HCEC 1CT (cell line): Measurements from ENCODE around the gene NMRAL1.

Experiments
- DNase-seq: peaks from one replicate; pipeline ENCODE4 v3.0.0-alpha.2; 2017

Gene NMRAL1

DNA sequence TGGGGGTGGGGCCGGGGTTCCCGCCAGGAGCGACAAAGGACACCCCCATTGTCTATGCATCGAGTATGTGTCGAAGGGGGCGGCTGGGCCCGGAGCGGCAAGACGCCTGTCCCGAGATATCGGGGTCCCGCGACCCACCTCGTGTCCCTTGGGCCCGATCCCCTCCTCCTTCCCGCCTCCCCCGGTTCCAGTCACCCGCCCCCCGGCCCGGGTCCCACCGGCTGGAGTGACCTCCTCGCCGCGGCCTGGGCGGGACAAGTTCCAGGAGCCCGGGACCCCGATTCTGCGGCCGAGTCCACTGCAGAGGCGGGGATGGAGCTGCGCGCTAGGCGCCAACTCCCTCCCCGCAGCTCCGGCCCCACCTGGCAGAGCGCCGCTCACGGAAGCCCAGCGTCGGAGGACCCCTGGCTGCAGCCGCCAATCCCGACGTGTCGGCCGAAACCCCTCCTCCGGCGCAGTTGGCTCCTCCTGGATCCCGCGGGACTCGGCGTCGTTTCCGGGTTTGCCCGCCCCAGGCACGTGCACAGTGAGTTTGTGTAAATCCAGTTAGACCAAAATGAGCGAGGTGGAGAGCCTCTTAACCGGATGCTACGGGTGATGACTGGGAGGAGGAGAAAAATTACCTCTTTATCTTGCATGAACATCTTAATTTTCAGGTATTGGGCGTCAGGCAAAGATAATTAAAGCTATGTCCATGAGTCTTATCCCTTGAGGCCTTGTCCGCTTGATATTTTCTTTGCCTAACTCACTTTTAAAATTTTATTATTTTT is at the start of gene NMRAL1:
Gene NMRAL1, minus strand, starts transcription at position 434 of the 770 bp plus-strand sequence. CDS start 493 bp downstream, outside the sequence.
- peak; percentile 79 for DNase-seq

DNA sequence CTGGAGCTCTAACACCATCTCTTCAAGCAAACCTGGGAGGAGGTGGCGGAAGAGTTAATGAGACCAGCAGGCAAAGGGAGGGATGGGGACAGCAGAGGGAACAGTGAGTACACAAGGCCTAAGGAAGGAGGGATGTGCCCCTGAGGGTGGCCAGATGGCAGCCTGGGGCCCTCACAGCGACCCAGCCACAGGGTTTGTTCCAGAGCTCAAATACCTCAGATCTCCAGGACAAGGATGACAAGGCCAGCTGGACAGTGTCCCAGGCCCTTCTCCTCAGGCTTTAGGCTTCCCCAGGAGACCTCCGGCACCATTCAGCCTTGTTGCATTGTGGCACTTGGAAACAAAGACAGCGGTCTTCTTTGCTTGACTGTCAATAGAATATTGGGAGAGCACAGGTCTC is 49.3 kb upstream of the NMRAL1 start:
- DNase-seq, result no peak

DNA sequence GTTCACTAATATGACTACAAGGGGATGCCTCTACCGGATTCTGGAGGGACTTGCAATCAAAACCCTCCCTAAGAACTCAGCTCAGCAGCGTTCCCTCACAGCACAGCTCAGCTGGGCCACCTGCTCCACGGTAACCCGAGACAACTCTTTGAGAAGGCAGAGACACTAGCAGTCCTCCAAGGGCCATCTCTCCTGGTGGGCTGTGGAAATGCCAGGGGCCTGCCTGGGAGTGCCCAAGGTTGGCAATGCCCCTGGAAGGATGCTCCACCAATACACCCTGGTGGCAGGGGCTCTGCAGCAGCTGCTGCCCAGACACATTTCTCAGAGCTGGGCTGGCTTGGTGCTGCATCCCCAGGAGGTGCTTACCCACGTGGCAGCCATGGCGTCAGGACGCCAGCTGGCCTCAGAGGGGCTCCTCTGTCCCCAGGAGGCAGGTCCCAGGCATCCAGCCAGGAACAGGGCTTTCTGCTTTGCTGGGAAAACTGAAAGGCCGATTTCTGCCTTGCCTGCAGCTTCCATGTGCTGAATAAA is 47.7 kb upstream of the NMRAL1 start:
- no peak for DNase-seq

DNA sequence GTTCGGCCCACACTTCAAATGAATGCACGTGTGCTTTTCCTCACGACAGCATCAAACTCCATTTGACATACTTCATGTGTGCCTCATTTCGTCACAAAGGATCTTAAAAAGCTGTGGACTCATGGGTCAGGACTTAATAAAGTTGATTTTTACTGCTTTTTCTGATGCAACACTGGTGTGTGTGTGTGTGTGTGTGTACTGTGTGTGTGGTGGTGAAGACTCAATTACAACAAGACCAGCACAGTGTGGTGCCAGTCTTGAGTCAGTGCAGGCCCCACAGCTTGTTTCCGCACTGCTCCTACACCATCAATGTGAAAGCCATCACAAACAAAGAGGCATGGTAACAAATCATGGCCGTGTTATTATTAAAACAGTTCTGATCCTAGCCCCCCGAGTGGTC is 46.5 kb upstream of the NMRAL1 start:
- no peak for DNase-seq

DNA sequence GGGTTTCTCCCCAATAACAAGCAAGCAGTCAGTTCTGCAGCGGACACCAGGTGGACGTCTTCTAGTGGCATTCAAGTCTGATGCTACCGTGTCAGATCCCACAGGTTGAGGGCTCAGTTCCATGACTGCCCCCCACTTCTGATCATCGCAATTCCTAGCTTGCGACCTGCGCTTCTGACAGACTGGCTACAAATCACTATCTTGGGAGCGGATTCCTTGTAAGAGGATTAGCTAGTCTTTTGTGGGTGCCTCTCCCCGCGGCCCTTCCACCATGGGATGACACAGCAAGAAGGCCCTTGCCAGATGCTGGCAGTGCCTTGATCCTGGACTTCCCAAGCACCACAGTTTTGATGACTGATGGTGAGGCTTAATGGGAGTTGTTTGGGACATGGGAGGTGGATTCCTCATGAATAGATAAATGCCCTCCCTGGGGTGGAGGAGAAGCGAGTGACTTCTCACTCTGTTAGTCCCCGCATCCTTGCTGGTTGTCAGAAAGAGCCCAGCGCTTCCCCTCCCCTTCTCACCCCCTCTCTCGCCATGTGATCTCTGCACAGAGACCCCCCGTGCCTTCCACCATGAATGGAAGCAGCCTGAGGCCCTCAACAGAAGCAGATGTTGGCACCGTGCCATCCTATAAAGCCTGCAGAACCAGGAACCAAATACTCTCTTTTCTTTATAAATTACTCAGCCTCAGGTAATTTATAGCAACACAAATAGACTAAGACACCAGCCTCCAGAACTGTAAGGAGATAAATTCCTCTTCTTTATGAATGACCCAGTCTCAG is 45.0 kb upstream of the NMRAL1 start:
- DNase-seq, result no peak

DNA sequence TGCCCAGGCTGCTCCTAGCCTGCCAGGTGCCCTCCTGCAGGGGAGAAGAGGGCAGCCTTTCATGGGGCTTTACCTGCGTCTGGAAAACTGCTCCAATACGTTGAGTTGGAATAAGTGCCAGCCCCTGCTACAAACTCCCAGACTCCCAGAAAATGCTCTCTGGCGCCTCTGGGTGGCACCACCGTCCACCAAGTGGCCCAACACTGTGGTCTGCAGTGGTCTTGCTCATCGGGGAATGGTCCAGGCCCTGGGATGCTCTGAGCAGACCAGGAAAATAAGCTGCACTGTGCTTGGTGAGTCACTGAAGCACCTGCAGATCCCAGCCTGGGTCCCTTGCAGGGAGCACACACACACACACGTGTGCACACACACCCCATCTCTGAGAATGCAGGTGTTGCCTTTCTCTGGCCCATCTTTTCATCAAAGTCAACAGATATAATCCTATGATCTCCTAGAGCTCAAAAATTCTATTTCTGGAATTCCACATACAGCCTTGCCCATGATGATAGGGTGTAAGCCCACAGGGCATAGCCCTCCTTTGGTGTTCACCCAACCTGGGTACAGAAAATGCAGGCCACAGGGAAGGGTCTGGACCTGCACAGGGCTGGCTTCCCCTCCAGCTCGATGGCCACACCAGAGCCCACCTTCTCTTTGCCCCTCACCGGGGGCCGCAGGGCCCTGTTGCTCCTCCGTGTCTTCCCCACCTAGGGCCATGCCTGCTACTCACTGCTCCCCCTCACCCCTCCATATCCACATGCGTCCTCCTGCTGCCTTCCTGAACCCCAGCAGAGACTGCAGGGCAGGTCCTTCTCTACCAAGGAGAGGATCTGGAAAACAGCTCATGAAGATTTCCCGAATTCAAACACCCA is 43.6 kb upstream of the NMRAL1 start:
- no peak for DNase-seq

DNA sequence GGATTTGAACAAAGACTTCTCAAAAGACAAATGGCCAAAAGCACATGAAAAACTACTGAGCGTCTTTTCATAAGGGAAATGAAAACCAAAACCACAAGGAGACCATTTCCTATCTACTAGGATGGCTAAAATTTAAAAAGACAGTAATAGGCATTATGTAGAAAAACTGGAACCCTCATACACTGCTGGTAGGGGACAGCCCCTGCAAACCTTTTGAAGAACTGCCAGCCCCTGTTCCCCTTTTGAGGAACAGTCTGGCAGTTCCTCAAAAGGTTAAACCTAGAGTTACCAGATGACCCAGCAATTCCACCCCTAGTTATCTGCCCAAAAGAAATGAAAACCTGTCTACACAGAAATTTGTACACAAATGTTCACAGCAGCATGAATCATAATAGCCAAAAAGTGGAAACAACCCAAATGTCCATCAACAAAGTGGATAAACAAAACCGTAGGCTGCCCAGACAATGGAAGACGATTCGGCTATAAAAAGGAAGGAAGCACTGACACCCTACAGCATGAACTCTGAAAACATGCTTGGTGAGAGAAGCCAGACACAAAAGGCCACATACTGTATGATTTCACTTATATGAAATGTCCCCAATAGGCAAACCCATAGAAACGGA is 41.3 kb upstream of the NMRAL1 start:
- DNase-seq, result no peak

DNA sequence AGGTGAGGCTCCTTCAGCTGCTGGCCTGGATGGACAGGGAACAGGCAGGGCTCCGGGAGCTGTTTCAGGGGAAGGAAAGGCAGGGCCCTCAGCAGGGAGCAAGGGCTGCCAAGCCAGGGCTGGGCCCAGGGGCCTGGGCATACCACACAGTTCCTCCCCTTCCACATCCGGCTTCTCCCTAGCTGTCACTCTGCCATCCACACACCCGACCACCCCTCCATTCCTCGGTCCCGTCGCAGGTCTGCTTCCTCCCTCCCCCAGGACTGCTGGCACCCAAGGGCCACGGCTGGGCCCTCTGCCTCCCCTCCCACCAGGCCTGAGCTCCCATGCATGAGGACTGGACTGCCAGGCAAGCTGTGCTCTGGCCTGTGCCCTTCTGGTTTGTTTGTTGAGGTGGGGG is 40.2 kb upstream of the NMRAL1 start:
- no peak for DNase-seq

DNA sequence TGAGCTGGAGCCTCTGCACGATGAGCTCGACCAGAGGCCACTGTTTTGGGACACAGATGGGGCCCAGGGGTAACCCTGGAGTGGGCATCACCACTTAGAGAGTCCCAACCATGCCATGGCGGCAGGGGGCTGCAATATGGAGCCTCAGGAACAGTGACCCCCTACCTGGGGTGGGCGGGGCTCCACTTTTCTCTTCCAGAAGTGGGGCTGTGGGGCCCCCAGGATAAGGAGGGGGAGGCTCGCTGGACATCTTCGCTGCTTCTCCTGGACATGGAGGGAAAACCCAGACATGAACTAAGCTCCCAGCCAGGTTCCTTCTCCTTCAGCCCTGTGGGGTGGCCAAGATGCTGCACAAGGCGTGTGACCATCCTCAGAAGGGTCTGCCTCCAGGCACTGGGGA is 39.5 kb upstream of the NMRAL1 start:
- DNase-seq, result no peak

DNA sequence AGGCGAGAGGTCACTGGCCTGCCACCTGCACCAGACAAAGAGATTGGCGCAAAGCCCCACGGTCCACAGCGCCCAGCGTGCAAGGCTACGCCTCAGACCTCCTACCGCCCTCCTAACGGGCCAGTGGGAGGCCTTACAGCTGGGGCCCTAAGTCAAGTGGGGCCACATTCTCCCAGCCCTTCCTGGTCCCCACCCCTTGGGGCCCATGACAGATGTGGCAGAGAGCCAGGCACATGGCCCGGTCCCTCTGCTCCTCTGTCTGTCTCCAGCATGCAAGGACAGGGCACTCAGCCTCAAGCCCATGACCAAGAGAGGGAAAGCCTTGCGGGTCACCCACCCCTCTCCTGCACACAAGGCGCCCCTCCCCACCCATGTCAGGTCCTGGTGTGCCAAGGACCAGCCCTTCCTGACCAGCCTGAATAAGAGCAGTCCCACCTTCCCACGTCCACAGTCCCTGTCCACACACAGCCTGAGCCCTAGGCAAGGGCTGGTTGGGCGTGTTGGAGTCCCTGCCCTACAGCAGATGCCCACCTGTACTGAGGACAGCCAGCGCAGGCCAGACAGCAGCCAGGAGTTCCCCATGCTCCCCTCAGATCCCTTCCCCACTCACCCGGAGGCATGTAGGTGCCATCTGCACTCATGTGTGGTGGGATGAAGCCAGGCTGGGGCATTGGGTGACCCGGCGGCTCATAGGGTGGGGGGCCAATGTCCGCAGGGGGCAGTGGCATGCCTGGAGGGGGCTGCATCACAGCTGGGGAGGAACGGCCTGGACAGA is 38.8 kb upstream of the NMRAL1 start:
- DNase-seq, result no peak

DNA sequence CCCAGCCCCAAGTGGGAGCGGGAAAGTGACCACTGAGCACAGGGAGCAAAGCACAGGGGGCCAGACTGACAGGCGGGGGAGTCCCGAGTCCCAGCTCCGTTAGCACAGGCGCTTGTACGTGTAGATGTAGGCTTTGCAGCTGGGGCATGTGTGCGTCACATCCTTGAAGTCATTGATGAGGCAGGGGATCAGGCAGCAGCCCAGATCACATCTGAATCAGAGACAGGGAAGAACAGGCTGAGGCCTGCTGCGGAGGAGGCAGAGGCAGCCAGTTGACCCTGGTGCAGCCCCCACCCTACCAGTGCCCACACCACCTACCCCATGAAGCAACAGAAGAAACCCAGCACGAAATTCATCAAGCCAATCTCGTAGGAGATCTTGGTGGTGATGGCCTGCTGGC is 38.0 kb upstream of the NMRAL1 start:
- DNase-seq, result no peak

DNA sequence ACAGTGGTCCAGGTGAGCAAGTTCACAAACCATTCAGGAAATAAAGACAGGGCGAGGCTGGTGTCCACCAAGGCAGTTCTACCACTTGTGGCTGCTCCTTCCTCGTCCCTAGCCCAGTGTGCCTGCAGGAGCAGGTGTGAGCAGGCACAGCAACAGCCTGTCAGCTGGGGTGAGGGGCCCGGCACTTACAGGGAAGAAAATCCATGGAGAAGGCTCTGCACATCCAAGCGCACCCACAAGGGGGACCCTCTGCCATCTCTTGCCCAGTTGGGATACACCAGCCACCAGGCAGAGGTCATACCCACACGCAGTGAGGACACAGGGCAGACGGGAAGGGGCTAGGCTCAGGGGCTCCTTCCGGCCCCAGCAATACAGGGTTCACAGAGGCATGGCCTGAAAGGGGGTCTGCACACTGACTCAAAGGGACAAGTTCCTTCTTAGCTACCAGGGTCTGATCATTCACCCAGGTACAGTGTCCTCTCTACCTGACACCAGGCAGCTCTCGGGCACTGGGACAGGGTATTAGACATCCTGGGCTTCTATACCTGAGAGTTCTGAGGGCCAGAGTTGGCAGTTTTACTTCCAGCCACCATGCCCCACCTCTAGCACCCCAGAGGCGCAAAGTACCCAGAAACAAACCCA is 37.1 kb upstream of the NMRAL1 start:
- peak; percentile 17 for DNase-seq

DNA sequence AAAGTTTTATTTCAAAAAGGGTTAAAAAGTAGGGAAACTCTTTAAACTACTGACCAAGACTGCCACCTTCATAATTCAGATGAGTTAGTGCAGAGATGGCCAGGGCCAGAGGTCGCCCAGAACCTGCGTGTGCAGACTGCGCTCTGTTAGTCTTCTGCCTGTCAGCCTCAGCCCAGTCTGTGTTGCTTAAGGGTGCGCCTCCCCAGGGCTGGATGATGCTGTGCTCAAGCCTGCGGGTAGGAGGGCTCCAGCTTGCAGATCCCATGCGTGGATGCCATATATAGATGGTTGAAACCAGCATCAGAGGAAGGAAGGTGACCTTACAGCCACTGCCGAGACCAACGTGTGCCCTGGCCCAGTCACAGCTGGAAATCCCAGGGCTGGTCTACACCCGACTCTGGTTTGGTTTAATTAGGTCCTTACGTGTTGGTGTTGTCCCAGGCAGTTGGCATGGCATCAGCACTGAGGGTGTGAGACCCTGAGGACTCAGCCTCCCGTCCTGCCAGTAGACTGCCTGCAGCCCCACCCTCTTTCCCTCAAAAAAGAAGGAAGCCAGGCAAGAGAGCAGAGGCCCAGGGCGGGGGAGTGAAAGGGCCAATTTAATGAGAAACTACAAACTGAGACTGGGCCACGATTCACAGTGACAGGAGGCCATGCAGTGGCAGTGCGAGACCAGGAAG is 36.5 kb upstream of the NMRAL1 start:
- no peak for DNase-seq

DNA sequence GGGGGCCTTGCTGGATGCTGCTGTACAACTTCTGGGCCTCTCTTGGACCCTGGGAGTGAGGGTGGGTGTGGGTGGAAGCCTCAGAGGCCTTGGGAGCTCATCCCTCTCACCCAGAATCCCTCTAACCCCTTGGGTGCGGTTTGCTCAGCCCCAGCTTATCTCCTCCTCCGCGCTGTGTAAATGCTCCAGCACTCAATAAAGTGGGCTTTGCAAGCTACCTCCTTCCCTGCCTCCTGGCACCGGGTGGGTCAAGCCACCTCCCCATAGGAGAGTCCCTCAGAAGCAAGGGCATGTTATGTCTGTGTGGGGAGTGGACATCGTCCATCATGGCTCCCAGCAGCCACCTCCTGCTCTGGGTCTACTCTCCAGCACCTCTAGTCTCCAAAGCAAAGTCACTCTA is 35.7 kb upstream of the NMRAL1 start:
- DNase-seq, result no peak

DNA sequence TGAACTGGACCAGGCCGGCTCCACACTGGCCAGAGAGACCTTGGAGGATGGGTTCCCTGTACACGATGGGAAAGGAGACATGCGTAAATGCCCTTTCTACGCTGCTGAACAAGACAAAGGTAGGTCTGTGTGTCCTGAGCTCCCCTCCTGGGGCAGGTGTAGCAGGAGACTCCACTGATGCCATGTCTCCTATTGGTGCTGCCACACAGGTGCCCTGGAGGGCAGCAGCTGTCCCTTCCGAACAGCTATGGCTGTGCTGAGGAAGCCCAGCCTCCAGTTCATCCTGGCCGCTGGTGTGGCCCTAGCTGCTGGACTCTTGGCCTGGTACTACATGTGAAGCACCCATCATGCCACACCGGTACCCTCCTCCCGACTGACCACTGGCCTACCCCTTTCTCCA is 35.0 kb upstream of the NMRAL1 start:
- DNase-seq, result no peak

DNA sequence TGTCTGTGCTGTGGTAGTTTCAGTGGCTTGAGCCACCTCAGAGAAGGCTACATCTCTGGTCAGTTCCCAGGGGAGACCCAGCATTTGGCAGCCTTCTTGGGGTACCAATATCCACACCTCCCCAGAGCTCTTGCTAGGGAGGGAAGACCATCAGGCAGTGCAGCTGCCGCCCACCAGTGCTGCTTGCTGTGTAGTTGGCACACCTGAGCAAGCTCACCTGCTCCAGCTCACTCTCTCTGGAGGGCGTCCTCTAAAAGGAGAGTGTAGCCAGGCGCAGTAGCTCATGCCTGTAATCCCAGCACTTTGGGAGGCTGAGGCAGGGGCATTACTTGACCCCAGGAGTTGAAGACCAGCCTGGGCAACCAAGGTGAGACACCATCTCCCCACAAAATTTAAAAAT is 34.4 kb upstream of the NMRAL1 start:
- DNase-seq, result no peak

DNA sequence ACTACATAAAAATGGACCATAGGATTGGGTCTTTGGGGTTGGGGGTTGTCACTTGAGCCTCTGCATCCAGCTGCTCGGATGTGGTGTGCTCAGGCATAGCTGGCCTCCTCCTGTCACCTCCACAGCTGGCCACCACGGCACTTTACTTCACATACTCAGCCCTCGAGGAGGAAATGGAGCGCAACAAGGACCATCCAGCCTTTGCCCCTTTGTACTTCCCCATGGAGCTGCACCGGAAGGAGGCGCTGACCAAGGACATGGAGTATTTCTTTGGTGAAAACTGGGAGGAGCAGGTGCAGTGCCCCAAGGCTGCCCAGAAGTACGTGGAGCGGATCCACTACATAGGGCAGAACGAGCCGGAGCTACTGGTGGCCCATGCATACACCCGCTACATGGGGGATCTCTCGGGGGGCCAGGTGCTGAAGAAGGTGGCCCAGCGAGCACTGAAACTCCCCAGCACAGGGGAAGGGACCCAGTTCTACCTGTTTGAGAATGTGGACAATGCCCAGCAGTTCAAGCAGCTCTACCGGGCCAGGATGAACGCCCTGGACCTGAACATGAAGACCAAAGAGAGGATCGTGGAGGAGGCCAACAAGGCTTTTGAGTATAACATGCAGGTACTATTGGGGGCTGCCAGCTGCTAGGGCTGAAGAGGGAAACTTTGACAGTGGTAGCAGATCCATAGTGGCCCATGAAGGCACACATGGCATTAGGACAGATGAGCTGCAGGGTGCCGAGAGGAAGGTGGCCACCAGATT is 33.3 kb upstream of the NMRAL1 start:
- DNase-seq, result no peak

DNA sequence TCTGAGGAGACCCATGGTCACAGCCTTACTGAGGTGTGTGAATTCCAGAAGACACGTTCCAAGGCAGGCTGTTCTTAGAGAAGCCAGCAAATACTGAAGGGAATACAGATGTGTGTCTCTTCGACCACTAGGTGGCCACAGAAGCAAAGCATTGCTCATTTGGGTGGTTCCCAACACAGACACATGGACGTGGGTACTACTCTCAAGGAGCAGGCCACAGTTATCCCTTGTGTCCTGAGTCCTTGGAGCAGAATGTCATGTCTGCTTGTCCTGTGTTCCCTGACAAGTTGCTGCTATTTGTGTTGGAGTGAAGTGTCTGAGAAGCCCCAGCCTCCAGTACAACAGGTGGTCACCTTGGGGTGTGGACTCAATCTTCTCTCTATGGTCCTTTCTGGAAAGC is 32.0 kb upstream of the NMRAL1 start:
- peak; percentile 63 for DNase-seq

DNA sequence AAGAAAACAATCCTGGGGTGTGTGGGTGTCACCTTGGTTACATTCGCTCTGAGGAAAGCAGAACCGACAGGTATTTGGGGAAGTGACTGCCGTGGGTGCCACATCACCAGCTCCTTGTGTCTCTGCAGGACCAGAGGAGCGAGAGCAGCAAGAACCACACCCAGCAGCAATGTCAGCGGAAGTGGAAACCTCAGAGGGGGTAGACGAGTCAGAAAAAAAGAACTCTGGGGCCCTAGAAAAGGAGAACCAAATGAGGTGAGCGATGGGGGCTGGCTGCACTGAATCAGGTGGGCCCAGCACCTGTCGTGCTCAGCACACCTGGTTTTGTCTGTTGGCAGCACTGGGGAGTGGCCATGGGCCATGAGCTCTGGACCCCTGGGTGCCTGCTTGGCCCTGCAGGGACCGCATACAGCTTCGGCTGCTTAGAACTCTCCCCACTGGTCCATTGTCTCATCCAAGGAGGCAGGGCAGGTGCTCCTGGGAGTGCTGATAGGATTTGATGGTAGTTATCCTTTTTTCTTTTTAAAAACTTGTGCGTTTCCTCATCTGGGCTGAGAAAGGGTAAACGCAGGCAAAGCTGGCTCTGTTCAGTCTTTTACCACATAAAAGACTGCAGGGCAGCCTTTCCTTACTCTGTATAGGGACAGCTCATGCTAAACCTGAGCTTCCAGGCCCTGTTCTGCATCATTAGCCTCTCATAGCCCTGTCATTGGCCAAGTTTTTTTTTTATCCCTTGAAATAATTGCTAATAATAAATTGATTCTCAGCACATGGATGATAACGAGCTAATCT is 31.1 kb upstream of the NMRAL1 start:
- no peak for DNase-seq
